Stimulated activated naive CD8-positive, alpha-beta T cell treated with anti-CD3 and anti-CD28 coated beads, Interleukin-15, amount 100 ng/mL, for 72 hours (primary cell): ENCODE results near the gene ZNF277.

Experiments used
- ATAC-seq: fragments of 150-1000 bp; cut with Tn5 transposase; 2 replicates; pipeline ENCODE4 v1.10.0; 2021; ENCODE audit warnings: mild to moderate bottlenecking, moderate library complexity
- DNase-seq, 2 donors: peaks; one replicate each; pipeline ENCODE4 v3.0.0; 2021 to 2022
- H3K27ac Mint-ChIP-seq, 2 donors: one replicate each; pipeline ENCODE4 v1.8.0; 2022; ENCODE audit warnings: mild to moderate bottlenecking in 2 of 2, mixed read lengths in 2 of 2, moderate library complexity in 2 of 2
- H3K27me3 Mint-ChIP-seq: one replicate; pipeline ENCODE4 v1.8.0; 2022; ENCODE audit warnings: mixed read lengths
- H3K4me1 Mint-ChIP-seq: one replicate; pipeline ENCODE4 v1.8.0; 2022; ENCODE audit warnings: mild to moderate bottlenecking, mixed read lengths
- H3K4me3 Mint-ChIP-seq, 2 donors: one replicate each; pipeline ENCODE4 v1.8.0; 2022; ENCODE audit warnings: mild to moderate bottlenecking in 2 of 2, mixed read lengths in 2 of 2, moderate library complexity in 1 of 2
- H3K9me3 Mint-ChIP-seq, 2 donors: one replicate each; pipeline ENCODE4 v1.8.0; 2022; ENCODE audit warnings: mixed read lengths in 2 of 2

ZNF277 gene

DNA sequence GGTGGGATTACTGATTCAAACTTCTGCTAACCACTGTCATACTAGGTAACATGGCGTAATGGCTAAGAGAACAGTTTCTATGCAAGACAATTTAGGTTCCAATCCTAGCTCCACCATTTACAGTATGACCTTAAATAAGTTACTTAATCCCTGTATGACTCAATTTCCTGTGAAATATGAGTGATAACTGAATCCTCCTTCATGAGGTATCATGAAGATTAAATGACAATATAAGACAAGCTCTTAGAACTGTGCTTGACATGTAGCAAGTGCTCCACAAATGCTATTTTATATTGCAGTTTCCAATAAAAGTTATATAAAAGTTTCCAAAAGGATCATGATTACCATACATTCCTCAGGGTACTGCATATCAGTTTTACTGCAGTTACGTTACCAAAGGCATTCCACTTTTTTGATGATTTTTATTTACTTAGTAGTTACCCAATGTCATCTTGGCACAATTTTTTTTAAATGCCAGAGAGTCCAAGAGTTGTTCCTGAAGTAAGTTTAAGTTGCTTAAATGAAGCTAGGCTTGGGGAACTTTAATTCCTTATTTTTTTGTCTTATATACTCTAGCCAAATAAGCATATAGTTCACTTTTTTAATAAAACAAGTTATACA, 7.3 kb upstream of the ZNF277 start:
- H3K27me3 Mint-ChIP-seq = peaks cover 69% of the 10 kb centered on the region
- DNase-seq = no peak

GRCh38 chr7:112199672-112200071, 6.8 kb upstream of the ZNF277 start:
- H3K4me1 Mint-ChIP-seq = peaks cover 12% of the 10 kb centered on the region
- H3K27ac Mint-ChIP-seq = no peak overlapping the region
- H3K9me3 Mint-ChIP-seq = no peaks in the 10 kb centered on the region
- DNase-seq (no peak), ATAC-seq (no peak)
- H3K4me3 Mint-ChIP-seq = no peak overlapping the region
- peaks cover 72% of the 10 kb centered on the region for H3K27me3 Mint-ChIP-seq

More for the DNA sequence above, 7.3 kb upstream of the ZNF277 start:
- Mint-ChIP-seq H3K27ac (no peak overlapping the region), H3K4me3 (no peak overlapping the region), H3K4me1 (peaks cover 6% of the 10 kb centered on the region), H3K9me3 (no peaks in the 10 kb centered on the region)
- peak; percentile 77 for ATAC-seq

DNA sequence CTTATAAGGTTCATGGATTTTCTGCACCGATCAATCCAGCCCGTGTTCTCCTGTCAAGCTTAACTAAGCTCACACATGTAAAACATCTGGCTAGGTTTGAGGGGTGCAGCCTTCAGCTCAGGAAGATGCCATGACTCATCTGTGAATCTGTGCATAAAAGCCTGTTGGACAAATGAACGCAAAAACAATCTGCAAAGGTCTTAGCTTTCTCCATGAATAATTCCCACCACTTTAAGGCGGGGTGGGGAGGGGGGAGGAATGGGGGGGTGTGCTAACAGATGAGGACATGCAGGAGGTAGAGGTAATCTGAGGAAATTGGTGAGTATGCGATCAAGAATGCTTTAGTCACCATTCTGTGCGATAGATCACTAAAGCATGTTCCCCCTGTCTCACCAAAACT, 5.1 kb upstream of the ZNF277 start:
- H3K4me3 Mint-ChIP-seq = no peak overlapping the region
- no peaks in the 10 kb centered on the region for H3K9me3 Mint-ChIP-seq
- H3K27ac Mint-ChIP-seq = no peak overlapping the region
- peaks cover 65% of the 10 kb centered on the region for H3K27me3 Mint-ChIP-seq
- H3K4me1 Mint-ChIP-seq = peaks cover 20% of the 10 kb centered on the region
- ATAC-seq = no peak
- DNase-seq = no peak

- Mint-ChIP-seq H3K9me3 (no peaks in the 10 kb centered on the region), H3K4me1 (peaks cover 20% of the 10 kb centered on the region), H3K27me3 (peaks cover 63% of the 10 kb centered on the region), H3K4me3 (no peak overlapping the region), H3K27ac (no peak overlapping the region)
- ATAC-seq (no peak), DNase-seq (no peak)
Measured at GRCh38 chr7:112201839-112202238, 4.7 kb upstream of the ZNF277 start.

DNA sequence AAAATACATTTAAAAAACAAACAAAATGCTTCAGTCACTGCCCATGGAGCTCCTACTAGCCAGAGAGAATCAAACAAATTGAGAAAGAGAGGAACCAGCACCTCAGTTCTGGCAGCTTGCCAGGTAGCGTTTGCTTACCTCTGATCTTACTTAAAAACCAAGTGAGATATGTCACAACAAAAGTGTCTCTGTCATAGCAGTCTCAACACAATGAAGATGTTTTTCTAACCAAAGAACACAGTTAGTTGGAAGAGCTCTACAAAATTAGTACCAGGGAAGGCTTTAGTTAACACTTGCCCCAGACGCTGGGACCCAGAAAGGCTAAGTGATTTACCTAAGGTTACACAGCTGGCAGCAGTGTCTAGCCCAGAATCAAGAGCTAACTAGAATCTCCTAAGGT, 3.7 kb upstream of the ZNF277 start:
- DNase-seq (no peak), ATAC-seq (no peak)
- Mint-ChIP-seq H3K4me1 (peaks cover 22% of the 10 kb centered on the region), H3K4me3 (no peak overlapping the region), H3K27ac (no peak overlapping the region), H3K27me3 (peaks cover 58% of the 10 kb centered on the region), H3K9me3 (no peaks in the 10 kb centered on the region)

DNA sequence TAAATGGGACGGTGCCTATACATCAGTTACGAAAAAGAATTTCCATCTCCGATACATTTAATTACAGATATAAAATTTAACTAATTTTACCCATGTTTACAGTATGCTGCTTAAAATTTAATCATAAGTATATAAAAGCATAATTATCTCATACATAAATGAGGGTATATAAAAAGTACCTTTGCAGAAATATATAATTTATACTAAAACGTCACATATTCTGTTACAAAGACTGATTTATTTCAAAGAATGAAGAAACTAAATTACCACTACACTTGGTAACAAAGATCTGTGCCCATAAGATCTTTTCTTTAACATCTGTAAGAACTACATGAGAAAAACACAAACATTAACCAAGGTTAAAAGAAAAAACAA, 3.1 kb upstream of the ZNF277 start:
- no peaks in the 10 kb centered on the region for H3K9me3 Mint-ChIP-seq
- ATAC-seq (no peak), DNase-seq (no peak)
- H3K27me3 Mint-ChIP-seq = peaks cover 52% of the 10 kb centered on the region
- no peak overlapping the region for H3K27ac Mint-ChIP-seq
- H3K4me1 Mint-ChIP-seq = peaks cover 25% of the 10 kb centered on the region
- no peak overlapping the region for H3K4me3 Mint-ChIP-seq

DNA sequence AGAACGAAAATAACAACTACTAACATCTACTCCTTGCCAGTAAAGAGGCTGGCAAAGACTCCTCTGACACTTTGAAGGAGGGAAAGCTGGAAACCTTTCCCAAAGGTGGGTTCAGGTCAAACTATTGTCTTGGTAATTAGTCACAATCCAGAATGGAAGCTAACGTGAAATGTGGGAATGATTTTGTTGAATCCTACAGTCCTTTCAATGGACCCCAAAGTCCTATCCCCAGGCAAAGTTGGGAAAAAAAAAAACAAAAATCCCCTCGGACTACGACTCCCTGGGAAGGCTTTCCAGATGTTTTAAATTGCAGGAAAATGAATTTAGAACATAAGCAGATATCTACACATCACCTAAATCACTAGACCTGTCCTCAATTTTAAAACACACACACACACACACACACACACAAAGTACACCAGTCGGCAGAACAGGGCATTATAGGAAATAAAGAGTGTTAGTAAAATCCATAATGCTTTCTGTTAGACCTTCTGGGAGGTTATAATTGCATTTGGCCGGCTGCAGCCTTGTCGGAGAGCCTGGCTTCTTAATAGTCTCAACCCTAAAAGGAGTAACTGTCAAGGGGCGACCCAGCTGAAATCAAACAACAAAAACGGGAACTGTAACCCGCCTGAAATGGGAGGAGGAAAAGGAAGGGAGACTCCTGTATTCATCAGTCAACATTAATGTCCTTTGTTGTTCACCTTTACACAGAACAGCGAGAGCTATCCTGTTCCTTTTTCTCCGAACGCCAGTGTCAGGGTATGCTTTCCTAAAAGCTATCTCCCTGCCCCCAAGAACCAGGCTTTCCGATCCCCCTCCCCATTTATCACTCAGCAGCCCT, 1.8 kb upstream of the ZNF277 start:
- Mint-ChIP-seq H3K27ac (no peak overlapping the region), H3K27me3 (peaks cover 45% of the 10 kb centered on the region)

GRCh38 chr7:112205343-112206237, 905 bp upstream of the ZNF277 start:
- H3K4me3 Mint-ChIP-seq = peak overlapping the region; percentile 97 to 98
- no peak overlapping the region for H3K27ac Mint-ChIP-seq
- ATAC-seq (peak; percentile 35), DNase-seq (peak in 1 of 2 donors; percentile 49)
- H3K27me3 Mint-ChIP-seq = peaks cover 40% of the 10 kb centered on the region
- H3K9me3 Mint-ChIP-seq = no peaks in the 10 kb centered on the region
- H3K4me1 Mint-ChIP-seq = peaks cover 25% of the 10 kb centered on the region

More for the DNA sequence above, 1.8 kb upstream of the ZNF277 start:
- peaks cover 25% of the 10 kb centered on the region for H3K4me1 Mint-ChIP-seq
- DNase-seq = peak; percentile 9 to 17
- no peaks in the 10 kb centered on the region for H3K9me3 Mint-ChIP-seq
- peak overlapping the region; percentile 97 to 98 for H3K4me3 Mint-ChIP-seq
- ATAC-seq = no peak

DNA sequence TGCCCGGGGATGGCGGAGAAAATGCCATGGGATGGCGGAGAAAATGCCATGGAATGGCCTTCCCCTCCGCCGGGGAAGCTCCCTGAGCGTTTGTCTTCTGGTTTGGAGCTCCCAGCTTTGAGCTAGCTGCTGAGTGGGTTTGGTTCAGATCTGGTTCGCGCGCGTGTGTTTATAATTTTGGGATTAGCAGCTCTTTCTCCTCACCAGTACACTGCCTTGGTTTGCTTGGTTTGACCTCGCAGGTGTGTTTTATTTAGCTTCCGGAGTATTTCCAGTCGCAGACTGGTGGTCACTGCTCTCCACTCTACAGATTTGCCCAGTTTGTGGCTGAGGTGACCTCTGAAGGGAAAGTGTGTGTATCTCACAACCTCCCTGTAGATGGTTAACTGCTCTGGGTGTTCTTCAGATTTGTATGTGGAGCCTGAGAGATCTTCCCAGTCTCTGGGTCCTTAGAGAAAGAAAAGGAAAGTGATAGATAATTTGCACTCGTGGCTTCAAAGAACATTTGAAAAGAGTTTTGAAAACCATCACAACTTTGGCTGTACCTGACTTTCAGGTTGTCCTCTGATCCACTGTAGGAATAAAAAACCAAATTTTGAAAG, 597 bp downstream of the ZNF277 start:
- peaks cover 30% of the 10 kb centered on the region for H3K4me1 Mint-ChIP-seq
- no peaks in the 10 kb centered on the region for H3K9me3 Mint-ChIP-seq
- H3K4me3 Mint-ChIP-seq = peak overlapping the region; percentile 97 to 98
- H3K27me3 Mint-ChIP-seq = peaks cover 26% of the 10 kb centered on the region
- peak overlapping the region; percentile 73 to 93 for H3K27ac Mint-ChIP-seq
- ATAC-seq = no peak
- peak in 1 of 2 donors; percentile 3 for DNase-seq

DNA sequence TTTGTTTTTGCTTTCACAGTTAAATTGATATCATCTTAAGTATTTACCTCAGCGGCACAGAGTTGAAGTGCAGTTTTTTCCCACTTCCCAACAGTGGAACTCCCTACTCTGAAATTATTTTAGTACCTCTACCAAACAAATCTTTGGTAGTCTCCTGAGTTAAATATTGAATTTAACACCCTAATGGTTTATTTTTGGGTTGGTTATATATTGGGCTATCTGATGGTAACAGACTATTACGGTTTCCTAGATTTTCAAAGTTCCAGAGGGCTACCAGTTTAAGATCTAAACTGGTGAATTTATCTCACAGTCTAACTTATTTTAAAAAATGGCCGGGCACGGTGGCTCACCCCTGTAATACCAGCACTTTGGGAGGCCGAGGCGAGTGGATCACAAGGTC, 1.3 kb downstream of the ZNF277 start:
- ATAC-seq (no peak), DNase-seq (no peak)
- H3K9me3 Mint-ChIP-seq = no peaks in the 10 kb centered on the region
- H3K4me3 Mint-ChIP-seq = peak overlapping the region; percentile 97 to 98
- no peak overlapping the region for H3K27ac Mint-ChIP-seq
- peaks cover 30% of the 10 kb centered on the region for H3K4me1 Mint-ChIP-seq
- H3K27me3 Mint-ChIP-seq = peaks cover 24% of the 10 kb centered on the region

DNA sequence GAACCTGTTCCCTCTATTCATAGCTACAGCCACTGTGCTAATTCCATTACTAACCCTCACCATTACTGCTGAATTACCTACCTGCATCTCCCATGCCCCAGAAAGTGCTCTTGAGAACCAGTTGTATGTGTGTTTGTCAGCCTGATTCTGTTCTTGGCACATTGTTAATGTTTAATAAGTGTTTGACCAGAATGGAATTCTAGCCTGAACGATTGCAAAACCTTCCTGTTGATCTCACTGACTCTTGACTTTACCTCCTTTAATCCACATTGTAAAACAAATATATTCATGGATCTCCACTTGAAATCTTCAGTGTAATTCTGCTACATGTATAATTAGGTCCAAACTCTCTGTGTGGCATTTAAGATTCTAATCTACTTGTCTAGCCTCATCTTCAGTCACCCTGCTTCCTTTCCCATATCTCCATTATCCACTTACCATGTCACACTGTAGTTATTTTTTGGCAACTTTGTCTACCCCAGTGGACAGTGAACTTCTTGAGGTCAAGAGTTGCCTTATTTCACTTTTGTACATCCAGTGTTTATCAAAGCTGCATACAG, 4.9 kb downstream of the ZNF277 start:
- H3K27ac Mint-ChIP-seq = no peak overlapping the region
- no peak for ATAC-seq
- no peak for DNase-seq
- no peak overlapping the region for H3K4me3 Mint-ChIP-seq
- no peaks in the 10 kb centered on the region for H3K27me3 Mint-ChIP-seq
- H3K4me1 Mint-ChIP-seq = peaks cover 27% of the 10 kb centered on the region
- no peaks in the 10 kb centered on the region for H3K9me3 Mint-ChIP-seq

GRCh38 chr7:112212571-112212970, 6.1 kb downstream of the ZNF277 start:
- no peaks in the 10 kb centered on the region for H3K27me3 Mint-ChIP-seq
- ATAC-seq = no peak

DNA sequence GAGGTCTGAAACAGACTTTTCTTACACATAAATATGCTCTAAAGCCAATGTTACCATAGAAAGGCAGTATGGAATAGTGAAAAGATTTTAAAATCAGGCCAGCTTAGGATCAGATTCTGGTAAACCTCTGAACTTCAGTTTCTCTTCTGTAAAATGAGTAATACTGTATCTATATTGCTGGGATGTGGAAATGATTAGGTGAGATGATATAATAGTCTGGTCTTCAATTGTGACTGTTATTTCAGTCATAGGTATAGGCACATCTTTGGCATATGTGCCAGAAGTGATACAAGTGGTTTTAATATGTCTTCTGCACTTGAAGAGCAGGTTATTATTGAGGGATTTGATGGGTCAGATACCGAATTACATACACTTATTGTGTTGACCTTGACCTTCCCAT, 7.2 kb downstream of the ZNF277 start:
- Mint-ChIP-seq H3K9me3 (no peaks in the 10 kb centered on the region), H3K27me3 (no peaks in the 10 kb centered on the region), H3K27ac (no peak overlapping the region), H3K4me3 (no peak overlapping the region), H3K4me1 (peaks cover 26% of the 10 kb centered on the region)
- ATAC-seq (peak; percentile 56), DNase-seq (no peak)

More at GRCh38 chr7:112212571-112212970, 6.1 kb downstream of the ZNF277 start:
- H3K4me1 Mint-ChIP-seq = peaks cover 32% of the 10 kb centered on the region
- H3K4me3 Mint-ChIP-seq = no peak overlapping the region
- no peaks in the 10 kb centered on the region for H3K9me3 Mint-ChIP-seq
- no peak overlapping the region for H3K27ac Mint-ChIP-seq
- no peak for DNase-seq

DNA sequence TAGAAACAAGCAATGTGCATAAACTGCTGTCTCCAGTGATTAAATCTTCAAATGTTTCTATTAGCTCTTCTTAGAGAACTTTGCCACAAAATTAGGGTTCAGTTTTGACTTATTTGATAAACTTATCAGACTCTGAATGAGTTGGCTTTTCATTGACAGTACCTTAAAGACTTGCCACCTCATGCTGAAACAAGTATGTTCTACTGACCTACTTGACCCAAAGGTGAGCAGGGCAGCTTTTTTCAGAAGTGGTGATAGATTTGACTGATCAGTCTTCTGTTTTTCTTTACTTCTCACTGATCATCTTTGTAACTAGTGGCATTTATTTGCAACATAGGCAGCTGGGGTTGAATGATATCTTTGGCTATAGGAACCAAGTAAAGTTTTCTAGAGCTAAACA, 7.8 kb downstream of the ZNF277 start:
- Mint-ChIP-seq H3K4me3 (no peak overlapping the region), H3K27me3 (no peaks in the 10 kb centered on the region), H3K4me1 (peaks cover 26% of the 10 kb centered on the region), H3K27ac (no peak overlapping the region), H3K9me3 (no peaks in the 10 kb centered on the region)
- DNase-seq = no peak
- no peak for ATAC-seq

DNA sequence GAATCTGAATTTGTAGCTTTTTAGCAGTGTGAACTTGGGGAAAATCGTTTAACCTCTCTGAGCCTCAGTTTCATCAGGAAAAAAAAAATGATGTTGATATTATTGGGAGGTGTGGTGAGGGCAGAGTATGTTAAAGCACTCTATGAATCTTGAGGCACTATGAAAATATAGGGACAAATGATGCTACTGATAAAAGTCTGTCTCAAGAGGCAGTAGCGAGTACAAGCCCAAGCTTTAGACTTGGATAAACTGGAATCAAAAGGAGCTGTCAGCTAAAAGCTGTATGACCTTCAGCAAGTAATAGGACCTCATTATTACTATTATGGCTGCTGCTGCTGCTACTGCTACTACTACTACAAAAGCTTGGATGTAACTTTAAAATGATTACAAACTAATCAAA, 8.4 kb downstream of the ZNF277 start:
- Mint-ChIP-seq H3K4me3 (no peak overlapping the region), H3K9me3 (no peaks in the 10 kb centered on the region), H3K4me1 (peaks cover 26% of the 10 kb centered on the region), H3K27me3 (no peaks in the 10 kb centered on the region), H3K27ac (no peak overlapping the region)
- DNase-seq (no peak), ATAC-seq (no peak)
